Stomach (tissue), 9 donors: Measurements from ENCODE around the gene SLC35F6. TPM values are rescaled to one million over a fixed set of nuclear protein-coding genes. Genes with fewer than 3 reads are reported as not detected.

Experiments
- DNase-seq, 2 donors: peaks; one replicate each; pipeline versions ENCODE4 v3.0.0 to v3.0.0-alpha.2; 2013 to 2019
- H3K27ac ChIP-seq, 5 donors: fragments of 200-600 bp in 4 of 5; sonication (generic) in 4 of 5; one replicate each; pipeline ENCODE4 v1.5.1; 2013 to 2019; ENCODE audit warnings: mild to moderate bottlenecking in 1 of 5, moderate library complexity in 1 of 5
- H3K27me3 ChIP-seq, 3 donors: fragments of 200-600 bp; sonication (generic); one replicate each; pipeline ENCODE4 v1.5.1; 2017 to 2019; ENCODE audit warnings: mixed run types in 1 of 3
- H3K36me3 ChIP-seq, 4 donors: fragments of 200-600 bp; sonication (generic); 1 replicate in 3 of 4; 2 replicates in 1 of 4; pipeline ENCODE4 v1.5.1; 2016 to 2019
- H3K4me1 ChIP-seq, 4 donors: fragments of 200-600 bp; sonication (generic); one replicate each; pipeline ENCODE4 v1.5.1; 2016 to 2019
- H3K4me3 ChIP-seq, 4 donors: fragments of 200-600 bp; sonication (generic) in 3 of 4; one replicate each; pipeline ENCODE4 v1.5.1; 2016 to 2019; ENCODE audit warnings: mild to moderate bottlenecking in 1 of 4
- H3K9me3 ChIP-seq, 4 donors: fragments of 200-600 bp; sonication (generic); one replicate each; pipeline ENCODE4 v1.5.1; 2016 to 2019
- EP300 ChIP-seq: sonication (generic); formaldehyde crosslinking; IDR thresholded peaks from one replicate; pipeline ENCODE4 v1.6.1; 2017; ENCODE audit warnings: antibody characterized with exemption
- POLR2A ChIP-seq, 4 donors: fragments of 450-650 bp; IDR thresholded peaks; one replicate each; pipeline ENCODE4 v1.6.1; 2016; ENCODE audit warnings: antibody characterized with exemption in 4 of 4, control low read depth in 2 of 4, mild to moderate bottlenecking in 1 of 4, moderate library complexity in 1 of 4
- POLR2AphosphoS5 ChIP-seq, 3 donors: sonication (generic); formaldehyde crosslinking; IDR thresholded peaks; one replicate each; pipeline ENCODE4 v1.6.1; 2016; ENCODE audit warnings: antibody characterized with exemption in 3 of 3
- WGBS, 5 donors: extraction: QIAGEN DNeasy Blood & Tissue Kit in 3 of 5; methylation state at CpG; one replicate each; pipeline versions ENCODE4 v1.1.5 to v1.1.7; 2013 to 2018; 5-methylcytosine and 5-hydroxymethylcytosine counted together
- intact Hi-C: fragments of 100-400 bp; cut with DNase I; formaldehyde crosslinking; loops from one replicate; pipeline ENCODE4 v1.15.1; 2023; ENCODE audit warnings: low total_unique reads
- polyA plus RNA-seq, 3 donors: library from polyadenylated mRNA; stranded (reverse); fragments of 200-250 nt; gene quantifications; one replicate each; pipeline ENCODE4 v1.2.3, GENCODE V29; 2013
- total RNA-seq, 5 donors: library from RNA; depleted of rRNA; stranded (reverse); fragments of >200 nt; gene quantifications; one replicate each; pipeline versions ENCODE4 v1.1.0 to v1.2.3, GENCODE V29; 2014 to 2016
- TF ChIP-seq, protein P1 (sequence below), 7 experiments: fragments of 450-650 bp in 4 of 7; fragments of 200-600 bp in 3 of 7; sonication (generic) in 3 of 7; IDR thresholded peaks; one replicate each; pipeline ENCODE4 v1.5.1; 2016 to 2019; ENCODE audit warnings: antibody characterized with exemption in 7 of 7, control low read depth in 2 of 7, mild to moderate bottlenecking in 1 of 7
- donor health status: healthy with polysubstance abuse.
- donor health status: Bipolar disorder and iron deficiency.
- donor health status: healthy.

SLC35F6 gene
- total and polyA plus RNA-seq, 8 donors = 4.9 to 40.9 (median 12.9) TPM

DNA sequence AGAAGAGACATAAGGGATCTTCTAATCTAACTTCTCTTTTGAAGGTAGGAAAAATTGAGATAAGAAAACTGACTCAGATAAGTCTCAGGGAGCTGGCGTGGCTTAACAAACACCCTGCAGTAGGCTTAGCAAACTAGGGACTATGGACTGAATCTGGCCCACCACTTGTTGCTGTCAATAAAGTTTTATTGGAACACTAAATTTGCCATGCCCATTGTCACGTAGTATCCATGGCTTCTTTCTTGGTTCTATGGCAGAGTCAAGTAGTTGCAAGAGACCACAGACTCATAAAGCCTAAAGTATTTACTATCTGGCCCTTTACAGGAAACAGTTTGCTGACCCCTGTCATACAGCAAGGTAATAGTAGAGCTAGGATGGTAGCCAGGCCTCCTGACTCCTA, 47.3 kb upstream of the SLC35F6 start:
- peaks cover 23 to 42% (median 33%) of the 10 kb centered on the region in 4 donors for H3K4me1 ChIP-seq

DNA sequence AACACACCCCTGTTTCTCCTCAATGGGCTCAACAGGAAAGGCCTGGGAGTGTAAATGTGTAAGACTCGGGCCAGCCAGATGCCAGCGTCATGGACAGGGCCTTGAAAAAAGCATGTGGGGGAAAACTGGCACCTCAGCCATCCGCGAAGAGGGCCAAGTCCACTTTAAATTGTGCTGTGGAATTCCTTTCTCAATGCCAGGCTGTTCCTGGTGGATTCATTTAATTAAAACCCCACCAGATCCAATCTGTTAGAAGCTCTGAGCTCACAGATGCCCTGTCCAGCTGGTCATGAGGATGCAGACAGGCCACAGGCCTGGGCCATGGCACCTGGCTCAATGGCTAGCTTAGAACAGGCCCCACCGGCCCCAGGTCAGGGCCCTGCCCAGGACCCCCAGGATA, 46.7 kb upstream of the SLC35F6 start:
- Histone ChIP-seq H3K9me3 (no peaks in the 10 kb centered on the region), H3K27ac (peak overlapping the region in 1 of 5 donors; percentile 81), H3K4me3 (no peak overlapping the region), H3K36me3 (no peaks in the 10 kb centered on the region), H3K4me1 (peaks cover 24 to 42% (median 32%) of the 10 kb centered on the region in 4 donors), H3K27me3 (peaks cover 0 to 14% (median 0%) of the 10 kb centered on the region in 3 donors)
- intact Hi-C loops = no loop called here
- TF ChIP-seq EP300 = no peak
- TF ChIP-seq POLR2AphosphoS5 (IDR thresholded peaks at IDR 0.05) = no peak
- TF ChIP-seq, protein P1, sequence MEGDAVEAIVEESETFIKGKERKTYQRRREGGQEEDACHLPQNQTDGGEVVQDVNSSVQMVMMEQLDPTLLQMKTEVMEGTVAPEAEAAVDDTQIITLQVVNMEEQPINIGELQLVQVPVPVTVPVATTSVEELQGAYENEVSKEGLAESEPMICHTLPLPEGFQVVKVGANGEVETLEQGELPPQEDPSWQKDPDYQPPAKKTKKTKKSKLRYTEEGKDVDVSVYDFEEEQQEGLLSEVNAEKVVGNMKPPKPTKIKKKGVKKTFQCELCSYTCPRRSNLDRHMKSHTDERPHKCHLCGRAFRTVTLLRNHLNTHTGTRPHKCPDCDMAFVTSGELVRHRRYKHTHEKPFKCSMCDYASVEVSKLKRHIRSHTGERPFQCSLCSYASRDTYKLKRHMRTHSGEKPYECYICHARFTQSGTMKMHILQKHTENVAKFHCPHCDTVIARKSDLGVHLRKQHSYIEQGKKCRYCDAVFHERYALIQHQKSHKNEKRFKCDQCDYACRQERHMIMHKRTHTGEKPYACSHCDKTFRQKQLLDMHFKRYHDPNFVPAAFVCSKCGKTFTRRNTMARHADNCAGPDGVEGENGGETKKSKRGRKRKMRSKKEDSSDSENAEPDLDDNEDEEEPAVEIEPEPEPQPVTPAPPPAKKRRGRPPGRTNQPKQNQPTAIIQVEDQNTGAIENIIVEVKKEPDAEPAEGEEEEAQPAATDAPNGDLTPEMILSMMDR (IDR thresholded peaks at IDR 0.05) = no peak
- no peak for TF ChIP-seq POLR2A (IDR thresholded peaks at IDR 0.05)
- WGBS, 5 donors = 75 to 98% (median 86%) methylated on average over 5 of the region's 5 CpGs
- DNase-seq = no peak

More for the DNA sequence above, 47.3 kb upstream of the SLC35F6 start:
- Histone ChIP-seq H3K9me3 (no peaks in the 10 kb centered on the region), H3K36me3 (no peaks in the 10 kb centered on the region), H3K4me3 (no peak overlapping the region), H3K27me3 (peaks cover 0 to 19% (median 0%) of the 10 kb centered on the region in 3 donors), H3K27ac (peak overlapping the region in 1 of 5 donors; percentile 81)
- intact Hi-C loops = no loop called here
- no peak for DNase-seq
- 61 to 87% (median 78%) methylated on average over 2 of the region's 2 CpGs for WGBS, 5 donors
- TF ChIP-seq, protein P1 (IDR thresholded peaks at IDR 0.05) = no peak
- TF ChIP-seq POLR2AphosphoS5 (IDR thresholded peaks at IDR 0.05) (no peak), EP300 (no peak), POLR2A (IDR thresholded peaks at IDR 0.05) (no peak)

DNA sequence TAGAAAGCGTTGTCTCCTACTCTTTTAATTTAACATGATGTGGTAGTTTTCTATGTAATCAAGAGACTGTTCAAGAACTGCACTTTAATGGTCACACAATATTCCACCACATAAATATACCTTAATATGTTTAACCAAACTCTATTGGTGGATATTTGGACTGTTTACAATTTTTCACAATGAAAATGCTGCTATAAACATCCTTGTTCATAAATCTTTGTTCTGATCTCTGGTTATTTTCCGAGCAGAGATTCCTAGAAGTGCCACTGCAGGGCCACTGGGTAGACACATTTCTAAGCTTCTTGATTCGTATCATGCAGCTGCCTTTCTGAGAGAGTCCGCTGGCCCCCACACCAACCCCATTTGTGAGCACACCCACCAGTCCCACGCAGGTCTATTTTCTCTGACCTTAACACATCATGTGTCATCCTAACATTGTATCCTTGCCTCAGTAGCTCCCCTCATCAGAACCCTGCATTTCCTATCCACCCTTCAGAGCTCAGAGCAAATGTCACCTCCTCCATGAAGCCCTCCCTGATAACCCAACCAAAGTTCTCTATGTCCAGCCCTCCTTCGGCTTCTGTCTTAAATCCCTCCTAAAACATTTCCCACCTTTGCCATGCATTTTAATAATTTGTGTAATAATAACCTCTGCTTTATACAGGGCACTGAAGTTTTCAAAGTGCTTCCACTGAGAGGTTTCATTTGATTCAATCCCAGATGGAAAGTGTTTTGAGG, 45.0 kb upstream of the SLC35F6 start:
- Histone ChIP-seq H3K4me3 (no peak overlapping the region), H3K36me3 (no peaks in the 10 kb centered on the region), H3K27me3 (peaks cover 0 to 11% (median 0%) of the 10 kb centered on the region in 3 donors), H3K4me1 (peaks cover 31 to 48% (median 40%) of the 10 kb centered on the region in 4 donors), H3K9me3 (no peaks in the 10 kb centered on the region), H3K27ac (peak overlapping the region in 3 of 5 donors; percentile 25 to 81 (median 74))
- intact Hi-C loops = no loop called here
- no peak for DNase-seq
- 66 to 85% (median 78%) methylated on average over 6 of the region's 6 CpGs for WGBS, 5 donors
- TF ChIP-seq POLR2AphosphoS5 (IDR thresholded peaks at IDR 0.05) = no peak
- TF ChIP-seq, protein P1 (IDR thresholded peaks at IDR 0.05) = no peak
- TF ChIP-seq POLR2A (IDR thresholded peaks at IDR 0.05) = no peak
- no peak for TF ChIP-seq EP300

DNA sequence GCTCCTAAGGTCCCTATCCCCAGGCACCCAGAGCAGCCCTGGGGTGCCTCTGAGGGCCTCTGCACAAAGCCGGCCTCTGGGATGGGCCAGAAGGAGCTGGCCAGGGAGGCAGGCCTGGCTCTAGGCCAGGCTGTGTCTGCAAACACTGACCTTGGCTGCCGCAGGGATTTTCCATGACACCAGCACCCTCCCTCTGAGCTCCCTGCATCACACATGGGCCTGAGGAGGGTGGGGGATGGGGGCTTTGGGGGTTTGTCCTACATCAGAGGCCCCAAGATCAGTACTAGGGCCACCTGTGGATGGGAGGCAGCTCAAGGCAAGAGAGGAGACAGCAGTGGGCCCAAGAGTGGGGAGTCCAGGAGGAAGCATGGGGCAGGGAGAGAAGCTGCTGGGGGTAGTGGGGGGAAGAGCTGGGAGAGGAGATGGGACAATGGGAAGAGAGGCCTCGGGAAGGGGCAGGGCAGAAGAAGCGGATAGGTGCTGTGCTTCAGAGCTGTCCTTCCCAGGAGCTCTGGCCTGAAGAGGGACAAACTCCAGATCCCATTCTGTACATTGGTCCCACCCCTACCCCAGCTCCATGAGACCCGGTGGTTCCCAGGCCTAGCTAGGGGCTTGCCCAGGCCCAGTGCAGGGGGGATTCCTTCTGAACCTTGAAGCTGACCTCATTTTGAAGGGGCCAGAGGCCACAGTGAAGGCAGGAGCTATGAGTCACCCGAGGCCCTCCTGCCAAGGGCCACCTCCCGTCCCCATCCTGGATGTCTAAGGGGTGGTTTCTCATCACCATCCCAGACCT, 43.6 kb upstream of the SLC35F6 start:
- no peaks in the 10 kb centered on the region for H3K36me3 ChIP-seq
- H3K27ac ChIP-seq = peak overlapping the region in 4 of 5 donors; percentile 58 to 81 (median 70)
- WGBS, 5 donors = 24 to 40% (median 36%) methylated on average over 7 of the region's 7 CpGs
- peaks cover 0 to 22% (median 0%) of the 10 kb centered on the region in 3 donors for H3K27me3 ChIP-seq
- H3K9me3 ChIP-seq = no peaks in the 10 kb centered on the region
- H3K4me1 ChIP-seq = peaks cover 37 to 62% (median 49%) of the 10 kb centered on the region in 4 donors
- peak; percentile 88 to 95 for DNase-seq
- no peak overlapping the region for H3K4me3 ChIP-seq
- intact Hi-C loops = no loop called here
- TF ChIP-seq EP300 = peak; percentile 95
- no peak for TF ChIP-seq POLR2A (IDR thresholded peaks at IDR 0.05)
- peak; percentile 64 to 86 (median 66) for TF ChIP-seq POLR2AphosphoS5 (IDR thresholded peaks at IDR 0.05)
- TF ChIP-seq, protein P1 (IDR thresholded peaks at IDR 0.05) = no peak
